Activated naive CD4-positive, alpha-beta T cell treated with anti-CD3 and anti-CD28 coated beads, Interleukin-2, amount 50 U/mL, for 72 hours (primary cell): Measurements from ENCODE around the gene LRRC4C. TPM values are rescaled to one million over a fixed set of nuclear protein-coding genes. Genes with fewer than 3 reads are reported as not detected.

ENCODE experiments used
- ATAC-seq, 2 donors: fragments of 150-1000 bp; cut with Tn5 transposase; 2 replicates each; pipeline ENCODE4 v1.10.0; 2021; ENCODE audit warnings: mild to moderate bottlenecking in 2 of 2, moderate library complexity in 2 of 2
- DNase-seq, 2 donors: peaks; one replicate each; pipeline ENCODE4 v3.0.0; 2021 to 2022; ENCODE audit warnings: low spot score in 2 of 2
- H3K27ac Mint-ChIP-seq, 2 donors: one replicate each; pipeline ENCODE4 v1.8.0; 2022; ENCODE audit warnings: mild to moderate bottlenecking in 2 of 2, mixed read lengths in 2 of 2
- H3K36me3 Mint-ChIP-seq, 2 donors: one replicate each; pipeline ENCODE4 v1.8.0; 2022; ENCODE audit warnings: mixed read lengths in 2 of 2
- H3K9me3 Mint-ChIP-seq, 2 donors: one replicate each; pipeline ENCODE4 v1.8.0; 2022; ENCODE audit warnings: mixed read lengths in 2 of 2
- total RNA-seq, 2 donors: library from RNA; stranded (reverse); gene quantifications; one replicate each; pipeline ENCODE4 v1.2.3, GENCODE V29; 2022

The LRRC4C gene
- total RNA-seq, 2 donors from 2014 or later, result not detected

GRCh38 chr11:40118026-40118425 lies 1341.4 kb downstream of the LRRC4C start:
- no peak overlapping the region for H3K27ac Mint-ChIP-seq
- H3K9me3 Mint-ChIP-seq, result peaks cover 22 to 27% of the 10 kb centered on the region in 2 donors
- ATAC-seq, result no peak
- no peaks in the 10 kb centered on the region for H3K36me3 Mint-ChIP-seq
- no peak for DNase-seq

GRCh38 chr11:40104941-40105550 lies 1354.4 kb downstream of the LRRC4C start:
- no peak for DNase-seq
- no peak for ATAC-seq

GRCh38 chr11:40100781-40101180 lies 1358.7 kb downstream of the LRRC4C start:
- DNase-seq (no peak), ATAC-seq (no peak)
- Mint-ChIP-seq H3K36me3 (peaks cover 0 to 9% of the 10 kb centered on the region in 2 donors), H3K9me3 (peaks cover 9 to 21% of the 10 kb centered on the region in 2 donors), H3K27ac (no peak overlapping the region)

More at GRCh38 chr11:40104941-40105550, 1354.4 kb downstream of the LRRC4C start:
- peaks cover 6 to 19% of the 10 kb centered on the region in 2 donors for H3K9me3 Mint-ChIP-seq
- peaks cover 0 to 4% of the 10 kb centered on the region in 2 donors for H3K36me3 Mint-ChIP-seq
- H3K27ac Mint-ChIP-seq, result no peak overlapping the region

- H3K27ac Mint-ChIP-seq, result no peak overlapping the region
These were observed 1359.3 kb downstream of the LRRC4C start for GRCh38 chr11:40100162-40100553.

GRCh38 chr11:40099426-40100161 lies 1359.9 kb downstream of the LRRC4C start:
- peaks cover 0 to 9% of the 10 kb centered on the region in 2 donors for H3K36me3 Mint-ChIP-seq
- H3K27ac Mint-ChIP-seq, result no peak overlapping the region
- no peak for DNase-seq
- H3K9me3 Mint-ChIP-seq, result peaks cover 8 to 12% of the 10 kb centered on the region in 2 donors
- ATAC-seq, result no peak

More at GRCh38 chr11:40100162-40100553, 1359.3 kb downstream of the LRRC4C start:
- no peak for ATAC-seq
- Mint-ChIP-seq H3K36me3 (peaks cover 0 to 9% of the 10 kb centered on the region in 2 donors), H3K9me3 (peaks cover 8 to 16% of the 10 kb centered on the region in 2 donors)
- no peak for DNase-seq

DNA sequence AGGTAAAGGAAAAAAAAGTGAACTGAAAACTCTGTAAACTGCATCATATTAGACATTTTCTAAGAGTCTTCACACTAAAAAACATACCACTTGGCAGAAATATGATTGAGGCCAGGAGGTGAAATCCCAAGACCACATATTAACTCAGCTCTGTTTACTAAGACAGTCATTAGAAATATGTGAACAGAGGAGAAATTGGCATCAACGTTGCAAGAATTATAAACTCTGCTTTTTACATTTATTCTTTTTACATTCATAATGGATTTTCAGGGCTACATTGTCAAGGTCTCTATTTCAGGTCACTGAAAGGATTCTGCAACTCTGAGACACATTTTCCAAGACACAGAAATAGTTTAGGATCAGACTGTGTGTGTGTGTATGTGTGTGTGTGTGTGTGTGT lies 1364.0 kb downstream of the LRRC4C start:
- Mint-ChIP-seq H3K9me3 (peaks cover 11 to 15% of the 10 kb centered on the region in 2 donors), H3K27ac (no peak overlapping the region), H3K36me3 (peaks cover 0 to 5% of the 10 kb centered on the region in 2 donors)
- ATAC-seq (no peak), DNase-seq (no peak)

DNA sequence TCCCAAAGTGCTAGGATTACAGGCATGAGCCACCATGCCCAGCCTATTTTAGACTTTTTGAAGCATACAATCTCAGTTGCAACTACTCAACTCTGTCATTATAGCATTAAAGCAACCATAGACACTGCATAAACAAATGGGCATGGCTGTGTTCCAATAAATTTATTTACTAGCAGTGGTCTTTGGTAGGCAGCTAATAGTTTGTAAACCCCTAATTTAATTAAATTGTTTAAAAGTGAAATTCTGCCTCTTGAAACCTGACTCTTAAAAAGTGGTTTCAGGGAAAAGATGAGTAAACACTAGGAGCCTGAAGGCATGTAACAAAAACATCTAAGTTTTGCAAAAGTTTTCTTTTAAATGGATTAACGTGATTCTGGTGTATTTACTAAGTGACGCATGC lies 1364.5 kb downstream of the LRRC4C start:
- no peak for DNase-seq
- H3K36me3 Mint-ChIP-seq, result peaks cover 0 to 5% of the 10 kb centered on the region in 2 donors
- H3K9me3 Mint-ChIP-seq, result peaks cover 10 to 15% of the 10 kb centered on the region in 2 donors
- no peak for ATAC-seq
- no peak overlapping the region for H3K27ac Mint-ChIP-seq

- ATAC-seq, result no peak
- H3K9me3 Mint-ChIP-seq, result peaks cover 24 to 27% of the 10 kb centered on the region in 2 donors
These were observed 1379.0 kb downstream of the LRRC4C start for GRCh38 chr11:40080434-40080833.

More at GRCh38 chr11:40080434-40080833, 1379.0 kb downstream of the LRRC4C start:
- H3K36me3 Mint-ChIP-seq, result peaks cover 0 to 4% of the 10 kb centered on the region in 2 donors
- H3K27ac Mint-ChIP-seq, result no peak overlapping the region
- no peak for DNase-seq
